ENCODE measurements around the gene CSGALNACT2. TPM values are rescaled to one million over a fixed set of nuclear protein-coding genes. Genes with fewer than 3 reads are reported as not detected.

Gene CSGALNACT2
- total RNA-seq, 1 experiment from 2014 or later: 8.9 TPM

DNA sequence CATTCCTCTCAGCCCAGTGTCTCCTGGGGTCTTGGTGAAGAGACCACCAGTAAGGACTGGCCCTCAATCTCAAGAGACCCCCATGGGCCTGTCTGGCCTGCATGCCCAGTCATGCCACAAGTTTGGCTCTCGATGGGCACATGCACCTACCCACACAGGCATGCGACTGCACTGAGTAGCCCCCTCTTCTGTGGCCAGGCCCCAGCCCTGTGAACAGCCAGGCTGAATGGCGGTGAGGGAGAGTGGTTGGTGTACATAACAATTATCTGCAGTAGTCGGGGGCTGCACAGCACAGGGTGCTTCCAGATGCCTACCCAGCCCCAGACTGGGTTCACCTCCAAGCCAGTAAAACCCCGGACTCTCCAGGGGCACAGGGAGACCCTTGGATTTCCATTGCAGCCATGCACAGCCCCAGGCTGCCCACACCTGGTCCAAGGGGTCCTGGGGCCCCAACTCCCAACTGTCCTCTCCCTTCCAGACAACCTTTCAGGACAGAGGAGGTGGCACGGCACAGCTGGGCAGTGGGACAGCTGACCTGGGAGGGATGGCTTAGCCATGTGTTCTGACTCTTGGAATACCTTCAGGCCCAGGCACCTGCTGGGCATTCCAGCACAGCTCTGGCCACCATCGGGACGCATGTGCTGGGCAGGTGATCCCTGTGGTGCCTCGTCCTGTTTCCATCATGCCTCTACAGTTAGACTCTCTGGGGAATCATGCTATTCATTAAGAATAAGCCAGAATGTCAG, 21.0 kb upstream of the CSGALNACT2 start:
- H2AFZ ChIP-seq (ENCODE audit: low read length): no peak overlapping the region
- H2AK5ac ChIP-seq (ENCODE audit: insufficient read length, low read length): no peak overlapping the region
- H3K27ac ChIP-seq (ENCODE audit: insufficient read length, low read depth, low read length): no peak overlapping the region
- no peak overlapping the region for H4K5ac ChIP-seq (ENCODE audit: insufficient read length, low read depth, low read length)
- Mint-ChIP-seq H3K9me3 (no peaks in the 10 kb centered on the region), H3K27me3 (ENCODE audit: low read depth) (no peaks in the 10 kb centered on the region), H3K4me1 (no peaks in the 10 kb centered on the region), H3K4me3 (no peak overlapping the region), H3K36me3 (ENCODE audit: insufficient read depth in 1 of 3, low read depth in 3 of 3) (no peaks in the 10 kb centered on the region; a peak in 1 of 7 replicates), H3K27ac (no peak overlapping the region; a peak in 1 of 7 replicates)
- H3K18ac ChIP-seq (ENCODE audit: insufficient read length, low read depth, low read length): no peak overlapping the region
- H3K4me1 ChIP-seq (ENCODE audit: insufficient read depth, low read length): no peaks in the 10 kb centered on the region
- TF ChIP-seq, protein P1, sequence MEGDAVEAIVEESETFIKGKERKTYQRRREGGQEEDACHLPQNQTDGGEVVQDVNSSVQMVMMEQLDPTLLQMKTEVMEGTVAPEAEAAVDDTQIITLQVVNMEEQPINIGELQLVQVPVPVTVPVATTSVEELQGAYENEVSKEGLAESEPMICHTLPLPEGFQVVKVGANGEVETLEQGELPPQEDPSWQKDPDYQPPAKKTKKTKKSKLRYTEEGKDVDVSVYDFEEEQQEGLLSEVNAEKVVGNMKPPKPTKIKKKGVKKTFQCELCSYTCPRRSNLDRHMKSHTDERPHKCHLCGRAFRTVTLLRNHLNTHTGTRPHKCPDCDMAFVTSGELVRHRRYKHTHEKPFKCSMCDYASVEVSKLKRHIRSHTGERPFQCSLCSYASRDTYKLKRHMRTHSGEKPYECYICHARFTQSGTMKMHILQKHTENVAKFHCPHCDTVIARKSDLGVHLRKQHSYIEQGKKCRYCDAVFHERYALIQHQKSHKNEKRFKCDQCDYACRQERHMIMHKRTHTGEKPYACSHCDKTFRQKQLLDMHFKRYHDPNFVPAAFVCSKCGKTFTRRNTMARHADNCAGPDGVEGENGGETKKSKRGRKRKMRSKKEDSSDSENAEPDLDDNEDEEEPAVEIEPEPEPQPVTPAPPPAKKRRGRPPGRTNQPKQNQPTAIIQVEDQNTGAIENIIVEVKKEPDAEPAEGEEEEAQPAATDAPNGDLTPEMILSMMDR (conservative IDR thresholded peaks at IDR 0.05): no peak
- no peak overlapping the region for H2BK12ac ChIP-seq (ENCODE audit: insufficient read length, low read depth, low read length)
- H3K27me3 ChIP-seq (ENCODE audit: insufficient read depth, low read length): no peaks in the 10 kb centered on the region
- WGBS (ENCODE audit: extremely low coverage, insufficient read length, low lambda C conversion rate): no CpG with 5 or more reads among the region's 9 CpGs
- peaks cover 2% of the 10 kb centered on the region for H3K23me2 ChIP-seq (ENCODE audit: insufficient read length, low read depth, low read length, poor library complexity, severe bottlenecking)
- H3T11ph ChIP-seq (ENCODE audit: low read length): no peak overlapping the region
- H3K9me3 ChIP-seq (ENCODE audit: control insufficient read depth, low read depth, low read length): no peaks in the 10 kb centered on the region
- no peak overlapping the region for H3K4me2 ChIP-seq (ENCODE audit: insufficient read depth, insufficient read length, low read length)
- no peak overlapping the region for H3K9ac ChIP-seq (ENCODE audit: extremely low read depth, insufficient read length, low read length)
- H2BK120ac ChIP-seq (ENCODE audit: low read depth, low read length, poor library complexity, severe bottlenecking): no peak overlapping the region
- no peak overlapping the region for H3K4ac ChIP-seq (ENCODE audit: low read depth, low read length)
- no peak for DNase-seq
- H4K91ac ChIP-seq (ENCODE audit: insufficient read length, low read depth, low read length): no peak overlapping the region
- H3K79me2 ChIP-seq (ENCODE audit: insufficient read depth, low read length): no peaks in the 10 kb centered on the region
- no peak overlapping the region for H3K14ac ChIP-seq (ENCODE audit: insufficient read depth, low read length)
- no peak overlapping the region for H3K23ac ChIP-seq (ENCODE audit: insufficient read length, low read depth, low read length)
- H3K79me1 ChIP-seq (ENCODE audit: insufficient read depth, low read depth, low read length, poor library complexity, severe bottlenecking): no peaks in the 10 kb centered on the region
- no peak overlapping the region for H2BK5ac ChIP-seq (ENCODE audit: insufficient read length, low read length)
- no peak overlapping the region for H2BK15ac ChIP-seq (ENCODE audit: low read depth, low read length)
- no peak overlapping the region for H2BK20ac ChIP-seq (ENCODE audit: low read depth, low read length, poor library complexity, severe bottlenecking)
- H4K8ac ChIP-seq (replicated peaks; ENCODE audit: insufficient read length, low read depth, low read length): no peak overlapping the region
- H3K56ac ChIP-seq (ENCODE audit: insufficient read length, low read depth, low read length): no peak overlapping the region
- H4K20me1 ChIP-seq (ENCODE audit: control insufficient read depth, insufficient read depth, insufficient read length): no peaks in the 10 kb centered on the region
